GM12865 (cell line): Measurements from ENCODE around the gene MLST8.
"Not testable (repeated sequence)": the region's sequence is repeated elsewhere in the genome, so short reads cannot be mapped to it uniquely, and the experiment has no call there.

Source experiments
- DNase-seq: peaks from one replicate; pipeline ENCODE4 v3.0.0; 2010; ENCODE audit warnings: low read depth
- H3K4me3 ChIP-seq: 2 replicates; pipeline ENCODE4 v1.5.1; 2011; ENCODE audit warnings: mild to moderate bottlenecking, low read depth, low read length, control low read depth
- CTCF ChIP-seq: IDR thresholded peaks from 2 replicates; pipeline ENCODE4 v1.5.1; 2011; ENCODE audit warnings: low read length, control low read depth, low read depth, inconsistent platforms; ENCODE audit not compliant: insufficient read depth; ENCODE audit errors: missing control alignments

Gene MLST8

GRCh38 chr16:2199621-2200139 lies 5.6 kb upstream of the MLST8 start:
- no peak for DNase-seq
- TF ChIP-seq CTCF: no peak
- no peak overlapping the region for H3K4me3 ChIP-seq

- no peak for TF ChIP-seq CTCF
Measured at GRCh38 chr16:2200313-2200712, 4.9 kb upstream of the MLST8 start.

GRCh38 chr16:2203119-2203688 lies 2.0 kb upstream of the MLST8 start:
- DNase-seq, H3K4me3 ChIP-seq: not testable (repeated sequence)

More at GRCh38 chr16:2200313-2200712, 4.9 kb upstream of the MLST8 start:
- DNase-seq: no peak
- H3K4me3 ChIP-seq: no peak overlapping the region

- TF ChIP-seq CTCF: no peak
- no peak for DNase-seq
- H3K4me3 ChIP-seq: peak overlapping the region; percentile 57
Measured at GRCh38 chr16:2204416-2205103, 694 bp upstream of the MLST8 start.

GRCh38 chr16:2205967-2206313 lies 686 bp downstream of the MLST8 start:
- H3K4me3 ChIP-seq: peak overlapping the region; percentile 57
- no peak for TF ChIP-seq CTCF
- no peak for DNase-seq

- no peak for DNase-seq
- peak overlapping the region; percentile 57 for H3K4me3 ChIP-seq
- TF ChIP-seq CTCF: no peak
Measured at GRCh38 chr16:2206420-2206779, 1.1 kb downstream of the MLST8 start.

GRCh38 chr16:2206780-2207433 lies 1.7 kb downstream of the MLST8 start:
- no peak overlapping the region for H3K4me3 ChIP-seq
- no peak for DNase-seq
- no peak for TF ChIP-seq CTCF
